GM20431 (cell line): ENCODE results near the gene ADAMTSL5.

Experiments
- in situ Hi-C: fragments of 300-500 bp; cut with MseI, MboI; formaldehyde crosslinking; loops from one replicate; pipeline ENCODE4 v1.15.0; 2020; ENCODE audit warnings: low sequenced_read_pairs; ENCODE audit not compliant: unreplicated experiment

The ADAMTSL5 gene

GRCh38 chr19:1514986-1515721, 2.3 kb upstream of the ADAMTSL5 start:
- in situ Hi-C loops: no loop called here

- in situ Hi-C loops: no loop called here
These were observed 1.5 kb upstream of the ADAMTSL5 start for GRCh38 chr19:1514295-1514661.

- in situ Hi-C loops: no loop called here
These were observed 878 bp upstream of the ADAMTSL5 start for GRCh38 chr19:1513499-1514294.

GRCh38 chr19:1511318-1512317, 1.2 kb downstream of the ADAMTSL5 start:
- in situ Hi-C loops: no loop called here

GRCh38 chr19:1510807-1511206, 2.0 kb downstream of the ADAMTSL5 start:
- in situ Hi-C loops: no loop called here

GRCh38 chr19:1510442-1510806, 2.4 kb downstream of the ADAMTSL5 start:
- in situ Hi-C loops: no loop called here

- in situ Hi-C loops: no loop called here
These were observed 3.0 kb downstream of the ADAMTSL5 start for GRCh38 chr19:1509602-1510441.

- in situ Hi-C loops: no loop called here
These were observed 4.3 kb downstream of the ADAMTSL5 start for GRCh38 chr19:1508507-1508856.

- in situ Hi-C loops: no loop called here
These were observed 4.9 kb downstream of the ADAMTSL5 start for GRCh38 chr19:1507763-1508506.

GRCh38 chr19:1507192-1507660, 5.6 kb downstream of the ADAMTSL5 start:
- in situ Hi-C loops: no loop called here

- in situ Hi-C loops: no loop called here
These were observed 6.6 kb downstream of the ADAMTSL5 start for GRCh38 chr19:1505991-1506881.

GRCh38 chr19:1505012-1505411, 7.8 kb downstream of the ADAMTSL5 start:
- in situ Hi-C loops: no loop called here

- in situ Hi-C loops: no loop called here
These were observed 8.7 kb downstream of the ADAMTSL5 start for GRCh38 chr19:1503925-1504773.

GRCh38 chr19:1503089-1503924, 9.5 kb downstream of the ADAMTSL5 start:
- in situ Hi-C loops: no loop called here

GRCh38 chr19:1502433-1503088, 10.3 kb downstream of the ADAMTSL5 start:
- in situ Hi-C loops: no loop called here

GRCh38 chr19:1501200-1501595, 11.6 kb downstream of the ADAMTSL5 start:
- in situ Hi-C loops: no loop called here
